Measurements from ENCODE around the gene CCND2. TPM values are rescaled to one million over a fixed set of nuclear protein-coding genes. Genes with fewer than 3 reads are reported as not detected.
A peak's percentile ranks its signal among the peaks of the same experiment; 100 is the strongest.

The CCND2 gene
- total RNA-seq, 1 donor from 2014 or later: 278 TPM

DNA sequence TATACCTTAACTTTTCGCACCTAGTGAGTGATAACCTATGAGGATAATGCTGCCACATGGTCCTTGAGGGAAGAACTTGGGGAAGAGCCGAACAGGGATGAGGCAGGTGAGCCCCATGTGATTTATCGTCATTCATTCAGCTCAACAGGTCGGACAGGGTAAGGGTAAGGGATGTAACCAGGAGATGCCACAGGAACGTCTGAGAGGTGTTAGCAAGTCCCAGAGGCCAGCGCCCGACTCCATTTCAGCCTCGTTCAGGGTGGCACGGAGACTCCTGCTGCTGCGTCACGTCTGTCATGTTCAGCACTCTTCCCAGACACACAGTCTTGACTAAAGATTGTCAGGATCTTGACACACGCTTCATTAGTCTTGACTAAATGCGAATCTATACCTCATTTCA is 24.1 kb downstream of the CCND2 start:
- Mint-ChIP-seq H3K36me3 (peaks cover 70% of the 10 kb centered on the region), H3K27ac (no peak overlapping the region), H3K27me3 (no peaks in the 10 kb centered on the region), H3K4me3 (no peak overlapping the region), H3K4me1 (ENCODE audit: unreplicated experiment) (no peaks in the 10 kb centered on the region), H3K9me3 (no peaks in the 10 kb centered on the region)
- DNase-seq (ENCODE audit: extremely low spot score, unreplicated experiment): no peak
- TF ChIP-seq, protein P1, sequence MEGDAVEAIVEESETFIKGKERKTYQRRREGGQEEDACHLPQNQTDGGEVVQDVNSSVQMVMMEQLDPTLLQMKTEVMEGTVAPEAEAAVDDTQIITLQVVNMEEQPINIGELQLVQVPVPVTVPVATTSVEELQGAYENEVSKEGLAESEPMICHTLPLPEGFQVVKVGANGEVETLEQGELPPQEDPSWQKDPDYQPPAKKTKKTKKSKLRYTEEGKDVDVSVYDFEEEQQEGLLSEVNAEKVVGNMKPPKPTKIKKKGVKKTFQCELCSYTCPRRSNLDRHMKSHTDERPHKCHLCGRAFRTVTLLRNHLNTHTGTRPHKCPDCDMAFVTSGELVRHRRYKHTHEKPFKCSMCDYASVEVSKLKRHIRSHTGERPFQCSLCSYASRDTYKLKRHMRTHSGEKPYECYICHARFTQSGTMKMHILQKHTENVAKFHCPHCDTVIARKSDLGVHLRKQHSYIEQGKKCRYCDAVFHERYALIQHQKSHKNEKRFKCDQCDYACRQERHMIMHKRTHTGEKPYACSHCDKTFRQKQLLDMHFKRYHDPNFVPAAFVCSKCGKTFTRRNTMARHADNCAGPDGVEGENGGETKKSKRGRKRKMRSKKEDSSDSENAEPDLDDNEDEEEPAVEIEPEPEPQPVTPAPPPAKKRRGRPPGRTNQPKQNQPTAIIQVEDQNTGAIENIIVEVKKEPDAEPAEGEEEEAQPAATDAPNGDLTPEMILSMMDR (conservative IDR thresholded peaks at IDR 0.05): no peak

DNA sequence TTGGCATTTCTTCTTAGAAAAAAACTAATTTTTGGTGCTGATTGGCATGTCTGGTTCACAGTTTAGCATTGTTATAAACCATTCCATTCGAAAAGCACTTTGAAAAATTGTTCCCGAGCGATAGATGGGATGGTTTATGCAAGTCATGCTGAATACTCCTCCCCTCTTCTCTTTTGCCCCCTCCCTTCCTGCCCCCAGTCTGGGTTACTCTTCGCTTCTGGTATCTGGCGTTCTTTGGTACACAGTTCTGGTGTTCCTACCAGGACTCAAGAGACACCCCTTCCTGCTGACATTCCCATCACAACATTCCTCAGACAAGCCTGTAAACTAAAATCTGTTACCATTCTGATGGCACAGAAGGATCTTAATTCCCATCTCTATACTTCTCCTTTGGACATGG is 27.3 kb downstream of the CCND2 start:
- TF ChIP-seq, protein P1 (conservative IDR thresholded peaks at IDR 0.05): no peak
- Mint-ChIP-seq H3K27me3 (no peaks in the 10 kb centered on the region), H3K27ac (no peak overlapping the region), H3K4me3 (no peak overlapping the region), H3K4me1 (ENCODE audit: unreplicated experiment) (no peaks in the 10 kb centered on the region), H3K9me3 (no peaks in the 10 kb centered on the region), H3K36me3 (peaks cover 64% of the 10 kb centered on the region)
- no peak for DNase-seq (ENCODE audit: extremely low spot score, unreplicated experiment)

DNA sequence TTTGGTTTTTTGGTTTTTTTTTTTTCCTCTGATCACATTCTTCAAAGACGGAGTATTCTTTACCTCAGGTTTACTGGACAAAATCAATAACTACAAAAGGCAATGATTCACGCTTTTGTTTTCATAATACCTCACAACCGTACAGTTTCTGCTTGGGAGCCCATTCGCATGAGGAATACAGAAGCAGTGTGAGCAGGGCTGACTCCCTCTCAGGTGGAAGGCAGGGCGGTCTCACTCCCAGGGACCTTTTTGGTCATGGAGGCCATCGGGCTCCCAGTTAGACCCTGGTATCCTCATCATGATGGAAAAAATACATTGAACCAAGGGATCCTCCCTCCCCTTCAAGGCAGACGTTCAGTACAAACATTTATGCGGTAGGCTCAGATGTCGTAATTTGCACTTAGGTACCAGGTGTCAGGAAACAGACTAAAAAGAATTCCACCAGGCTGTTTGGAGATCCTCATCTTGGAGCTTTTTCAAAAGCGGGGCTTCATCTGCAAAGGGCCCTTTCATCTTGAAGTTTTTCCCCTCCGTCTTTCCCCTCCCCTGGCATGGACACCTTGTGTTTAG is 28.5 kb downstream of the CCND2 start:
- Mint-ChIP-seq H3K36me3 (peaks cover 56% of the 10 kb centered on the region), H3K27ac (peak overlapping the region; percentile 35)

DNA sequence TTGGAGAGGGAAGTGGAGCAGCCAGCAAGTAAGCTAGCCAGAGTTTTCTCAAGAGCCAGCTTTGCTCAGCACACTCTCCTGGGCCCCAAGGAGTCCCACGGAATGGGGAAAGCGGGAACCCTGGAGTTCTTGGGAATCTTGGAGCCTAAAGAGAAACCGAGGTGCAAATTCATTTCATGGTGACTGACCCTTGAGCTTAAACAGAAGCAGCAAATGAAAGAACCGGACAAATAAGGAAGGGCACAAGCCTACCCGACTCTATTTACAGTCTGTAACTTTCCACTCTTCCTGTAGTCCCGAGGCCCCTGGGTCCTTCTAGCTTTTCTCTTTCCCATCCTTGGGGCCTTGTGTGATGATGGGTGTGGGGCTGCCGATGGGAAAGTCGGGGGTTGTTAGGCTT is 29.3 kb downstream of the CCND2 start:
- H3K4me3 Mint-ChIP-seq: no peak overlapping the region
- H3K27me3 Mint-ChIP-seq: no peaks in the 10 kb centered on the region
- DNase-seq (ENCODE audit: extremely low spot score, unreplicated experiment): no peak
- H3K36me3 Mint-ChIP-seq: peaks cover 55% of the 10 kb centered on the region
- no peak overlapping the region for H3K27ac Mint-ChIP-seq
- H3K9me3 Mint-ChIP-seq: no peaks in the 10 kb centered on the region
- peaks cover 13% of the 10 kb centered on the region for H3K4me1 Mint-ChIP-seq (ENCODE audit: unreplicated experiment)
- TF ChIP-seq, protein P1 (conservative IDR thresholded peaks at IDR 0.05): no peak

More for the DNA sequence above, 28.5 kb downstream of the CCND2 start:
- TF ChIP-seq, protein P1 (conservative IDR thresholded peaks at IDR 0.05): no peak
- H3K9me3 Mint-ChIP-seq: no peaks in the 10 kb centered on the region
- no peaks in the 10 kb centered on the region for H3K27me3 Mint-ChIP-seq
- peaks cover 7% of the 10 kb centered on the region for H3K4me1 Mint-ChIP-seq (ENCODE audit: unreplicated experiment)
- no peak overlapping the region for H3K4me3 Mint-ChIP-seq
- no peak for DNase-seq (ENCODE audit: extremely low spot score, unreplicated experiment)

DNA sequence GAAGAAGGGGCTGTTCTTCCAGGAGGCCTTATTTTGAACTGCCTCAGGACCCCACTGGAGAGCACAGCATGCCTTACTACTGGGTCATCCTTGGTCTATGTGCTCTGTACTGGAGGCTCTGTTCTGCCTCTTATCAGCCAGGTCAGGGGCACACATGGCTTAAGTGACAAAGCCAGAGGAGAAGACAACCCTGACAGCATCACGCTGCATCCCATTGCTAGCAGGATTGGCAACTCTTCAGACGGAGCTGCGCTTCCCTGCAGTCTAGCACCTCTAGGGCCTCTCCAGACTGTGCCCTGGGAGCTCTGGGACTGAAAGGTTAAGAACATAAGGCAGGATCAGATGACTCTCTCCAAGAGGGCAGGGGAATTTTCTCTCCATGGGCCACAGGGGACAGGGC is 30.2 kb downstream of the CCND2 start:
- Mint-ChIP-seq H3K4me3 (no peak overlapping the region), H3K4me1 (ENCODE audit: unreplicated experiment) (peaks cover 20% of the 10 kb centered on the region), H3K27ac (peak overlapping the region; percentile 41), H3K9me3 (no peaks in the 10 kb centered on the region), H3K36me3 (peaks cover 50% of the 10 kb centered on the region), H3K27me3 (no peaks in the 10 kb centered on the region)
- TF ChIP-seq, protein P1 (conservative IDR thresholded peaks at IDR 0.05): no peak
- DNase-seq (ENCODE audit: extremely low spot score, unreplicated experiment): no peak
